Measurements from ENCODE around the gene ARF4.

DNA sequence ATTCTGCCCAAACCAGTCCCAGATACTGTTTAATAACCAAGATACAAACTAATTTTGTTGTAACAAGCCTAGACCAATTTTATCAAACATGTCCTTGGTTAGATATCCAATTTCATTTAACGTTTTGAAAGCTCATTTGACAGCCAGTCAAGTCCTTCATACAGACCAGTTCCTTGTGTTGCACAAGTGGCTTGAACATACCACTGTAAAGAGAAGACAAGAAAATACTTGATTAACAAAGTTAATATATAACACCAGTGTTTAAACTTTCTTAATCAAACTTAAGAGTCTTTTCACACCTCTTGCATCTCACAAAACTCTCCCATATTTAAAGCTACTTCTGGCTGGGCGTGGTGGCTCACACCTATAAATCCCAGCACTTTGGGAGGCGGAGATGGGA lies 25.0 kb downstream of the ARF4 start:
- no peak for TF ChIP-seq POLR2AphosphoS5 (IDR thresholded peaks at IDR 0.05; ENCODE audit: borderline replicate concordance, low read depth, low read length)
- no peak for TF ChIP-seq EZH2 (IDR thresholded peaks at IDR 0.05)
- no peak for TF ChIP-seq FOXP2 (optimal IDR thresholded peaks at IDR 0.05; ENCODE audit: control extremely low read depth, extremely low read length, insufficient read depth)

All from SK-N-MC (cell line).